A673 (cell line): ENCODE measurements around the gene PINLYP.

ENCODE experiments used
- CTCF ChIP-seq: fragments of 300-800, 200-600 bp; sonication (generic); conservative IDR thresholded peaks from 2 replicates; pipeline ENCODE4 v1.5.1; 2017; ENCODE audit warnings: low read depth, mild to moderate bottlenecking, antibody characterized with exemption, low read length, moderate library complexity, mixed read lengths
- EZH2 ChIP-seq: fragments of 200-600 bp; sonication (generic); IDR thresholded peaks from 2 replicates; pipeline ENCODE4 v1.6.1; 2017; ENCODE audit warnings: borderline replicate concordance, low read depth, mild to moderate bottlenecking, mixed read lengths, antibody characterized with exemption, low read length; ENCODE audit not compliant: poor library complexity, severe bottlenecking

GRCh38 chr19:43624933-43625332, 49.3 kb downstream of the PINLYP start:
- TF ChIP-seq CTCF (no peak), EZH2 (no peak)
